K562 (cell line): ENCODE measurements around the gene IRAG1. TPM values are rescaled to one million over a fixed set of nuclear protein-coding genes. Genes with fewer than 3 reads are reported as not detected.

ENCODE experiments used
- ATAC-seq: fragments of 200-7000 bp; cut with Tn5 transposase; 3 replicates; pipeline ENCODE4 v1.9.1; 2020; ENCODE audit warnings: moderate library complexity
- BruUV-seq: library from RNA; stranded (reverse); fragments of 400-500 nt; replicated peaks from 2 replicates; lab custom pipeline; 2021; lab: Mats Ljungman, UMichigan
- CTCF ChIA-PET: fragments of 300-600 bp; formaldehyde crosslinking; extraction: SDS; loops from one replicate; lab custom pipeline; 2021; ENCODE audit warnings: low intra/inter-chr PET ratio; lab: Yijun Ruan, JAX
- POLR2A ChIA-PET: fragments of 300-600, 350-650 bp; sonication (Branson Sonifier 250); formaldehyde crosslinking; extraction: SDS; loops from one replicate; lab custom pipeline; 2021; ENCODE audit warnings: antibody characterized with exemption, inconsistent platforms; lab: Yijun Ruan, JAX
- DNase-seq, 4 experiments: peaks; one replicate each; pipeline versions ENCODE4 v3.0.0 to v3.0.0-alpha.2; 2011 to 2018; ENCODE audit warnings: low spot score in 3 of 4, mixed read lengths in 3 of 4; ENCODE audit errors: extremely low read depth in 1 of 4
- FAIRE-seq: peaks from 2 replicates; lab custom pipeline; 2011; peaks lifted over from hg19 to GRCh38; lab: Jason Lieb, UNC
- H2AFZ ChIP-seq: 2 replicates; pipeline ENCODE4 v1.6.0; 2011; ENCODE audit warnings: low read depth, low read length, control low read depth, inconsistent platforms
- H3K27ac ChIP-seq: fragments of 200-600 bp; 3 replicates; pipeline ENCODE4 v1.8.0; 2011; ENCODE audit warnings: low read depth, mild to moderate bottlenecking, control low read depth, inconsistent platforms, low read length, moderate library complexity, mixed read lengths; ENCODE audit errors: extremely low read depth
- H3K27me3 ChIP-seq, 2 experiments: fragments of 300-600 bp in 1 of 2; 2 replicates in 1 of 2; 3 replicates in 1 of 2; pipeline versions ENCODE4 v1.6.0 to v1.8.0; 2011; ENCODE audit warnings: inconsistent platforms in 2 of 2, low read length in 2 of 2, mild to moderate bottlenecking in 1 of 2, mixed read lengths in 1 of 2, moderate library complexity in 1 of 2; ENCODE audit not compliant: control insufficient read depth in 2 of 2, insufficient read depth in 2 of 2
- H3K36me3 ChIP-seq: fragments of 300-600 bp; 3 replicates; pipeline ENCODE4 v1.8.0; 2011; ENCODE audit warnings: mild to moderate bottlenecking, low read length, inconsistent platforms; ENCODE audit not compliant: control insufficient read depth, insufficient read depth
- H3K4me1 ChIP-seq, 2 experiments: fragments of 200-600 bp in 1 of 2; replicated peaks in 1 of 2; 2 replicates in 1 of 2; 3 replicates in 1 of 2; pipeline versions ENCODE4 v1.5.1 to v1.8.0; 2011; ENCODE audit warnings: inconsistent platforms in 2 of 2, low read length in 2 of 2, mild to moderate bottlenecking in 1 of 2, mixed read lengths in 1 of 2, moderate library complexity in 1 of 2; ENCODE audit not compliant: control insufficient read depth in 2 of 2, insufficient read depth in 2 of 2
- H3K4me2 ChIP-seq: 2 replicates; pipeline ENCODE4 v1.6.1; 2011; ENCODE audit warnings: low read length, control low read depth, inconsistent platforms, mixed read lengths; ENCODE audit not compliant: insufficient read depth
- H3K4me3 ChIP-seq: fragments of 200-600 bp; sonication (generic), shearing (Covaris generic); 2 replicates; pipeline ENCODE4 v1.5.1; 2016; ENCODE audit warnings: control low read depth, inconsistent platforms
- H3K79me2 ChIP-seq: fragments of 200-600 bp; 3 replicates; pipeline ENCODE4 v1.8.0; 2011; ENCODE audit warnings: low read length, inconsistent platforms; ENCODE audit not compliant: control insufficient read depth, insufficient read depth
- H3K9ac ChIP-seq, 2 experiments: 2 replicates each; pipeline versions ENCODE4 v1.6.0 to v1.6.1; 2011; ENCODE audit warnings: low read depth in 2 of 2, low read length in 2 of 2, control low read depth in 1 of 2, inconsistent platforms in 1 of 2, mild to moderate bottlenecking in 1 of 2, mixed read lengths in 1 of 2; ENCODE audit not compliant: insufficient read depth in 1 of 2
- H3K9me1 ChIP-seq: one replicate; pipeline ENCODE4 v1.6.0; 2011; ENCODE audit warnings: inconsistent platforms, mild to moderate bottlenecking, low read length, moderate library complexity; ENCODE audit not compliant: control insufficient read depth, insufficient read depth
- H3K9me3 ChIP-seq: replicated peaks from 2 replicates; pipeline ENCODE4 v1.5.1; 2011; ENCODE audit warnings: low read depth, low read length, inconsistent platforms; ENCODE audit not compliant: control insufficient read depth, insufficient read depth
- H4K20me1 ChIP-seq: replicated peaks from 2 replicates; pipeline ENCODE4 v1.6.1; 2011; ENCODE audit warnings: low read length, inconsistent platforms, mixed read lengths; ENCODE audit not compliant: control insufficient read depth, insufficient read depth
- CHCHD3 ChIP-seq: fragments of 250-450 bp; sonication (Bioruptor Pico); IDR thresholded peaks from 2 replicates; pipeline ENCODE4 v2.1.2; 2022; ENCODE audit warnings: mild to moderate bottlenecking
- HES1 ChIP-seq: fragments of 450-650 bp; IDR thresholded peaks from 2 replicates; pipeline ENCODE4 v1.6.1; 2016; ENCODE audit warnings: low read depth, mild to moderate bottlenecking, moderate library complexity
- NCOA4 ChIP-seq: fragments of 450-650 bp; IDR thresholded peaks from 2 replicates; pipeline ENCODE4 v1.6.1; 2018; ENCODE audit warnings: mild to moderate bottlenecking; ENCODE audit not compliant: partially characterized antibody
- NUFIP1 ChIP-seq: fragments of 450-650 bp; IDR thresholded peaks from 2 replicates; pipeline ENCODE4 v1.6.1; 2018; ENCODE audit not compliant: partially characterized antibody
- SIN3B ChIP-seq: fragments of 450-650 bp; IDR thresholded peaks from 2 replicates; pipeline ENCODE4 v1.6.1; 2017; ENCODE audit warnings: low read depth, mild to moderate bottlenecking, moderate library complexity
- SMC3 ChIP-seq: conservative IDR thresholded peaks from 2 replicates; pipeline ENCODE4 v1.6.1; 2011; ENCODE audit warnings: low read depth, low read length, improper control_type of control experiment; ENCODE audit not compliant: insufficient read depth
- U2AF1 ChIP-seq: fragments of 200-400 bp; formaldehyde crosslinking; optimal IDR thresholded peaks from 2 replicates; pipeline ENCODE3; 2017; ENCODE audit warnings: mild to moderate bottlenecking, low read depth, low read length, moderate library complexity
- USF2 ChIP-seq: sonication (generic); formaldehyde crosslinking; IDR thresholded peaks from 2 replicates; pipeline ENCODE4 v1.5.0; 2020; ENCODE audit warnings: missing genetic modification reagents
- ZNF134 ChIP-seq: fragments of 250-450 bp; sonication (Bioruptor Pico); conservative IDR thresholded peaks from 2 replicates; pipeline ENCODE4 v1.4.0; 2020
- ZNF398 ChIP-seq: fragments of 250-450 bp; sonication (Bioruptor Pico); IDR thresholded peaks from 2 replicates; pipeline ENCODE4 v1.8.0; 2021; ENCODE audit warnings: moderate library complexity, mild to moderate bottlenecking, inconsistent platforms
- ZNF449 ChIP-seq: fragments of 250-450 bp; sonication (Bioruptor Pico); IDR thresholded peaks from 2 replicates; pipeline ENCODE4 v1.8.0; 2022; ENCODE audit warnings: moderate library complexity, mild to moderate bottlenecking, inconsistent platforms
- WGBS: fragments of 100-300 bp; shearing (Covaris generic); methylation state at CpG from one replicate; pipeline ENCODE4 v1.1.6; 2016; ENCODE audit warnings: low coverage, mixed read lengths; ENCODE audit not compliant: insufficient coverage; ENCODE audit errors: missing lambda C conversion rate; 5-methylcytosine and 5-hydroxymethylcytosine counted together
- in situ Hi-C: fragments of 300-500 bp; cut with MboI; formaldehyde crosslinking; loops from 4 replicates; pipeline ENCODE4 v1.15.0; 2018; ENCODE audit warnings: inconsistent platforms, mixed read lengths
- intact Hi-C: fragments of 100-400 bp; cut with micrococcal nuclease; formaldehyde crosslinking; loops from 2 replicates; pipeline ENCODE4 v1.14.2; 2022
- polyA plus RNA-seq, 8 experiments: library from polyadenylated mRNA; depleted of rRNA in 4 of 8; stranded (reverse) in 5 of 8; unstranded in 3 of 8; fragments of >200 nt; fragmentation: Nextera tagmentation in 2 of 8; fragmentation: Illumina TruSeq in 1 of 8; extraction: Ambion mirVana in 2 of 8; extraction: Trizol in 1 of 8; gene quantifications; 2 replicates each; pipeline versions ENCODE4 v1.2.1 to v1.2.3, GENCODE V29; 2011 to 2014; ENCODE audit warnings: inconsistent platforms in 1 of 8, missing spikeins in 1 of 8
- total RNA-seq, 7 experiments: library from RNA; depleted of rRNA in 6 of 7; stranded (reverse); fragments of >200 nt in 6 of 7; fragmentation: Illumina TruSeq in 2 of 7; extraction: Trizol in 2 of 7; gene quantifications; 2 replicates each; pipeline versions ENCODE4 v1.2.1 to v1.2.3, GENCODE V29; 2011 to 2021; ENCODE audit warnings: low replicate concordance in 1 of 7

IRAG1 gene
- total and polyA plus RNA-seq, 9 of the 15 experiments (the other 6 are each of a cell fraction or from before 2014, with no cell fraction given) = 0.01 to 0.22 (median 0.09) TPM; not detected in 1

GRCh38 chr11:10722307-10722706, 28.8 kb upstream of the IRAG1 start (continued):
- TF ChIP-seq ZNF449 (CRISPR knock-in tag) = no peak
- no peak for TF ChIP-seq ZNF398 (CRISPR knock-in tag)

GRCh38 chr11:10720881-10721376, 27.4 kb upstream of the IRAG1 start:
- Histone ChIP-seq H3K9me1 (no peaks in the 10 kb centered on the region), H3K9ac (no peak overlapping the region), H3K9me3 (no peaks in the 10 kb centered on the region), H3K4me2 (no peak overlapping the region), H3K79me2 (no peaks in the 10 kb centered on the region), H2AFZ (no peak overlapping the region), H3K4me3 (no peak overlapping the region), H3K36me3 (no peaks in the 10 kb centered on the region), H3K4me1 (peaks cover 7 to 15% of the 10 kb centered on the region in 2 experiments; a peak in 4 of 5 replicates), H4K20me1 (no peaks in the 10 kb centered on the region), H3K27ac (no peak overlapping the region), H3K27me3 (no peaks in the 10 kb centered on the region)
- no peak for ATAC-seq
- in situ Hi-C loops (no loop called here), intact Hi-C loops (no loop called here)
- BruUV-seq = no TSS peak
- POLR2A ChIA-PET = no interaction called here
- no peak for FAIRE-seq
- 33% methylated on average over 1 of the region's 2 CpGs for WGBS
- CTCF ChIA-PET = interaction anchor here (0.7 kb wide), 1 partner anchor 307 kb away, joined by 4 read pairs; no protein-coding TSS in a partner anchor
- no peak for DNase-seq
- TF ChIP-seq USF2 (no peak), SIN3B (no peak), NCOA4 (no peak), NUFIP1 (no peak), ZNF134 (CRISPR knock-in tag) (no peak), U2AF1 (no peak), HES1 (no peak), SMC3 (no peak), CHCHD3 (no peak)
